ENCODE data around the gene NFKB1.
"Not testable (repeated sequence)": the region's sequence is repeated elsewhere in the genome, so short reads cannot be mapped to it uniquely, and the experiment has no call there.

The NFKB1 gene

GRCh38 chr4:102619776-102620631 lies 118.8 kb downstream of the NFKB1 start:
- DNase-seq (ENCODE audit: low read depth in 4 of 4, low spot score in 1 of 4) = not testable (repeated sequence)

- DNase-seq (ENCODE audit: low read depth in 4 of 4, low spot score in 1 of 4) = no peak
Measured at GRCh38 chr4:102620697-102621497, 119.7 kb downstream of the NFKB1 start.

DNA sequence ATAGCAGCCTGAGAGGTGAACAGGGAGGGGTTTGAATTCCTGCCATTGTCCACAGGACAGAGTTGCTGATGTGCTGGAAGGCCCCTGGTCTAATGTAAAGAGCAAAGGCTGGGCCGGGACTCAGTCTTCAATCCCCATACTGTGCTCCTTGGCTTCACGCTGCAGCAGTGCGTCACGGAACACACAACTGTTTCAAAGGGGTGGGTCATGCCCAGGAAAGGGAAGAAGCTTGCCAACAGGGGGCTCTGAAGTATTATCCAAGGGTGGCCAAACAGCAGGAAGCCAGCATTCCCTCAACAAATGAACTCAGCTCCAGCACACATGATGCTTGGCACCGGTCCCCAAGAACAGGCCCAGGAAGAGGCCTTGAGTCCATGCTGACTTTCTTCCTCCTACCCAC lies 122.5 kb downstream of the NFKB1 start:
- DNase-seq (ENCODE audit: low read depth in 4 of 4, low spot score in 1 of 4) = no peak

DNA sequence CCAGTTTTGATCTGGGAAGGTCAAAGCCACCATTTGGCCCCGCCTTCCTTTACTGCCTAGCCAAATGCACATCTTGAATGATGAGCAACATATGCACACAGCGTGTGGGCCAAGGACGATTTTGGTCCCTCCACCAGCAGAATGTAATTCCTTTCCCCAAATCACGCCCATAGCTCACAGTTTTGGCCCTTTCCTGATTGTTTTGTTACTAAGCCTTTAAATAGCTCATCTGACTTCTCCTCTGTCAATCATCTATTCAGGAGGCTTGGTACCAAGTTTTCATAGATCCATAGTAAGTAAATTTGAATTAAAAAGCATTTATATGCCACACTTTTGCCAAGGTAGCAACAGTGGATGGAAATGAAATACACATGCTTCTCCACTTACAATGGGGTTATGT lies 123.3 kb downstream of the NFKB1 start:
- no peak for DNase-seq (ENCODE audit: low read depth in 4 of 4, low spot score in 1 of 4)

DNA sequence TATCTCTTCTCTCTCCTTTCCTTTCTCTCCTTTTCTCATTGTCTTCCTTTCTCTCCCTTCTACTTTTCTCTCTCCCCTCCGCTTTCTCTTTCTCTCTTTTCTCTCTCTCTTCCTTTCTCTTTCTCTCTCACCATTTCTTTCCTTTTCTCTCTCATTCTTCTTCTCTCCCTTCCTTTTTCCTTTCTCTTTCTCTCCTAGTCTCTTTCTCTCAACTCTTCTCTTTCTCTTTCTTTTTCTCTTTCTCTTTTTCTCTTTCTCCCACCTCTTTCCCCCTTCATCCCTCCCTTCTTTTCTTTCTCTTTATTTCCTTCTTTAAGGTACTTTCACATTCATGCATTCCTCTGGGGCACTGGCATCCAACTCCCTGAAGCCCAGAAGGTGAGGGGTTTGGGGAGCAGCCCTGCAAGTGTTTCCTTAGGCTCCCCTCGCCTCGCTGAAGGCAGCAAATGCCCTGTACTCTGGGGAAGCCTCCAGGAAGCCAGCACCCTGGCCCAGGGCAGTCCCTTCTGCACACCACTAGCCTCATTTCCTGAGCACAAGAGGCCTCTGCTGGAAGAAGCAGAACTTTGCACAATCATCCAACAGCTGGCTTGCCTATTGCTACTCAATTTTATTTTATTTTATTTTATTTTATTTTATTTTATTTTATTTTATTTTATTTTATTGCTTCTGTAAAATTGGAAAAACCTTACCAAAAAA lies 124.2 kb downstream of the NFKB1 start:
- peak in 1 of 4 experiments; percentile 55 for DNase-seq (ENCODE audit: low read depth in 4 of 4, low spot score in 1 of 4)

GRCh38 chr4:102627831-102628523 lies 126.8 kb downstream of the NFKB1 start:
- no peak for DNase-seq (ENCODE audit: low read depth in 4 of 4, low spot score in 1 of 4)

- no peak for DNase-seq (ENCODE audit: low read depth in 4 of 4, low spot score in 1 of 4)
Measured at GRCh38 chr4:102629673-102630072, 128.5 kb downstream of the NFKB1 start.

DNA sequence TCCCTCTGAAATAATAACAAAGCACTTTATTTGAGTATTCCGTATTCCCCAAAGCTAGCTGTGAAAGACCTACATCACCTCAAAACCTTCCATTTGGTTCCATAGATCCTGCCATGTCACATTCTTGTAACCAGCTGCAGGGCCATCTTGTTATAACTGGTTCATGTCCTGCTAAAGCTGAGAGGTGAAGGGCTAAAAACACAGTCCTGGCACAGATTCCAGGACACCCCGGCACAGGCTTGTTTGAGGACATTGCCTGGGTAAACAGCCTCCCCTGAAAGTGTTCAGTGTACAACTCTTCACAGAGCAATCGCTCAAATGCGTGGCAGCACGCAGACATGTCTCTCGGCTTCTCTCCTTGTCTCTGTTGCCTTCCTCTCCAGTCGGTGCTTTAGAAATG lies 130.5 kb downstream of the NFKB1 start:
- DNase-seq (ENCODE audit: low read depth in 4 of 4, low spot score in 1 of 4) = no peak

GRCh38 chr4:102632241-102633065 lies 131.3 kb downstream of the NFKB1 start:
- DNase-seq (ENCODE audit: low read depth in 4 of 4, low spot score in 1 of 4) = no peak

- DNase-seq (ENCODE audit: low read depth in 4 of 4, low spot score in 1 of 4) = no peak
Measured at GRCh38 chr4:102633100-102633499, 131.9 kb downstream of the NFKB1 start.

DNA sequence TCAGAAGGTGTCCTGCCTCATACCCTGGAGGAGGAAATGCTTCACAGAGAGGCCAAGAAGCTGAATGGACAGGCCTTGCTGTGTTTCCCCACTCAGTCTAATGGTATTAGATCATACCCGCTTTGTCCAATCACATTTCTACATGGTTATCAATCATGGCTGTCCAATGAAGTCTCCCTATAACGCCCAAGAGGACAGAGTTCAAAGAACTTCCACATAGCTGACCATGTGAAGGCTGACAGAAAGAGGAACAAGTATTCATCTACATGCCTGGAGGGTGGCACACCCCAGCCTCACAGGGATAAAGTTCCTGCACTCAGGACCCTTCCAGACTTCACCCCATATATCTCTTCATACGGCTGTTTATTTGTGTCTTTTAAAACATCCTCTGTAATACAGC lies 136.2 kb downstream of the NFKB1 start:
- DNase-seq (ENCODE audit: low read depth in 4 of 4, low spot score in 1 of 4) = no peak

GRCh38 chr4:102638621-102639020 lies 137.5 kb downstream of the NFKB1 start:
- DNase-seq (ENCODE audit: low read depth in 4 of 4, low spot score in 1 of 4) = no peak

DNA sequence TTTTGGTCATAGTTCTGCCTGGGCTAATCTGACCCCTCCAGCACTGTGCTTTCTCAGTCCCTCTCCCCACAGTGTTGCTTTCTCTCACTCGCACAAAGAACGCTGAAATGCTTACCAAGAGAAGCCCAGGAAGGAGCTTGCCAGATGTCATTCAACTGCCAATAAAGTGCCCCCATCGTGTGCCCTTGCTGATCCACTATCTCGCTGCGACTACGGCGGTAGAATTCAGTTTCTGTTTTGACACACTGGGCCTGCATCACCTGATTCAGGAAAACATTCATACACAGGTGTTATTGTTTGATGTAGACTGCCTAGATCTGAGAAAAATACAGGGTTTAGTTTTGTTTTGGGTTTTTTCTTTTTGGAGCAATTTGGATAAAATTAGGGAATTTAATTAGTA lies 138.4 kb downstream of the NFKB1 start:
- no peak for DNase-seq (ENCODE audit: low read depth in 4 of 4, low spot score in 1 of 4)

GRCh38 chr4:102640669-102641068 lies 139.5 kb downstream of the NFKB1 start:
- no peak for DNase-seq (ENCODE audit: low read depth in 4 of 4, low spot score in 1 of 4)

- DNase-seq (ENCODE audit: low read depth in 4 of 4, low spot score in 1 of 4) = no peak
Measured at GRCh38 chr4:102641793-102642192, 140.6 kb downstream of the NFKB1 start.

DNA sequence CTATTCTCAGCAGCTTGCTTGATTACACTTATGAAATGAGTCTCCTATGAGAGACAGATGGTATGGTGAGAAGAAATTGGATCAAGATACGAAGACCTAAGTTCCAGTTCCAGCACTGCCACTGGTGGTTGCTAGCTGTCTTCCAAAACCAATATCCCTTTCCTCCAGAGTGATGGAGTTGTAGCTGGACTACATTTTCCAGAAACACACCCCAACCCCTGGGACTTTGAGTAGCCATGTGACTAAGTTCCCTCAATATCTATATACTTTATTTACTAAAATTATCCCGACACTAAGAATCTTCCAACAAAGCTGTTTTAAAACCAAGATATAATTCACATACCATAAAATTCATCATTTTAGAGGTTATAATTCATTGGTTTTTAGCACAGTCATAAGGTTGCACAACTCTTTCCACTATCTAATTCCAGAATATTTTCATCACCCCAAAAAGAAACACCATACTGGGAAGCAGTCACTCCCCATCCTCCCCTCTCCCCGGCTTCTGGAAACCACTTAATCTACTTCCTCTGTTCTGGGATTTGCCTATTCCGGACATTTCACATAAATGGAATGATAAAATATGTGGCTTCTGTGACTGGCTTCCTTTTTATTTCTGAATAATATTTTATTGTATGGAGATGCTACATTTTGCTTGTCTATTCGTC lies 141.6 kb downstream of the NFKB1 start:
- no peak for DNase-seq (ENCODE audit: low read depth in 4 of 4, low spot score in 1 of 4)

- no peak for DNase-seq (ENCODE audit: low read depth in 4 of 4, low spot score in 1 of 4)
Measured at GRCh38 chr4:102647117-102647516, 146.0 kb downstream of the NFKB1 start.

- DNase-seq (ENCODE audit: low read depth in 4 of 4, low spot score in 1 of 4) = no peak
Measured at GRCh38 chr4:102657206-102657605, 156.0 kb downstream of the NFKB1 start.

- DNase-seq (ENCODE audit: low read depth in 4 of 4, low spot score in 1 of 4) = no peak
Measured at GRCh38 chr4:102663073-102663472, 161.9 kb downstream of the NFKB1 start.

GRCh38 chr4:102665527-102665926 lies 164.4 kb downstream of the NFKB1 start:
- DNase-seq (ENCODE audit: low read depth in 4 of 4, low spot score in 1 of 4) = no peak

All from stimulated activated CD4-positive, alpha-beta T cell treated with anti-CD3 and anti-CD28 coated beads, Interleukin-1b, Interleukin-23, amount 100 ng/mL, for 24 hours (primary cell).